ENCODE measurements around the gene ZBTB18.

DNA sequence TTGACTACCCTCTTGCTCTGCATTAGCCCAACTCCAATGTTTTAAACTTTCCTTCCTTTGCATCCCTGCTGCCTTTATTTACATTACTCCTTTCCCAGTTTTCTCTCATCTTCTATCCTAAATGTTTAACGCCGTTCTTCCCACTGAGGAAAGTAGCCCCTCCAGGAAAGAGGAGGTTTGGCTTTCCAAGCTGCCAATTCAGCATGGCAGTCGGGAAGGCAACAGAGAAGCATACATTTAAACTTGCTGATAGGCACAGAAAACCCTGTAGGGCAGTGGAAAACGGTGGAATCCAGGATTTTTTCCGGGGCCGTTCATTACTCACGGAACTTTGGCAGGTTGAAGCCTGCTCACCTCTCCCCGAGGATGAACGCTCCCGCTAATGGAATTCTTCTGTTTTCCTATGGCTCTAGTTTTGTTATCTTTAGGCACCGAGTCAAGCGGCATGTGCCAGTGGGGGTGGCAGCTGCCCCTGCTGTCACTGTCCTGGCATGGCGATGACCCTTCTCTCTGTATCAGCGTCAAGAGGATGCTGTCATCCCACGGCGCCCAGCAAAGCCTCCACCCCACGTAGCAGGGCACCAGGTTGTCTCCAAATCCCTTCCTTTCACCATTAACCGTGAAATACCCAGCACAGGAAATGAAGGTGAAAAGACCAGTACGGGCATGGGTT, 48.3 kb downstream of the ZBTB18 start:
- no peak for TF ChIP-seq EP300 (IDR thresholded peaks at IDR 0.05)
- TF ChIP-seq, protein P1, sequence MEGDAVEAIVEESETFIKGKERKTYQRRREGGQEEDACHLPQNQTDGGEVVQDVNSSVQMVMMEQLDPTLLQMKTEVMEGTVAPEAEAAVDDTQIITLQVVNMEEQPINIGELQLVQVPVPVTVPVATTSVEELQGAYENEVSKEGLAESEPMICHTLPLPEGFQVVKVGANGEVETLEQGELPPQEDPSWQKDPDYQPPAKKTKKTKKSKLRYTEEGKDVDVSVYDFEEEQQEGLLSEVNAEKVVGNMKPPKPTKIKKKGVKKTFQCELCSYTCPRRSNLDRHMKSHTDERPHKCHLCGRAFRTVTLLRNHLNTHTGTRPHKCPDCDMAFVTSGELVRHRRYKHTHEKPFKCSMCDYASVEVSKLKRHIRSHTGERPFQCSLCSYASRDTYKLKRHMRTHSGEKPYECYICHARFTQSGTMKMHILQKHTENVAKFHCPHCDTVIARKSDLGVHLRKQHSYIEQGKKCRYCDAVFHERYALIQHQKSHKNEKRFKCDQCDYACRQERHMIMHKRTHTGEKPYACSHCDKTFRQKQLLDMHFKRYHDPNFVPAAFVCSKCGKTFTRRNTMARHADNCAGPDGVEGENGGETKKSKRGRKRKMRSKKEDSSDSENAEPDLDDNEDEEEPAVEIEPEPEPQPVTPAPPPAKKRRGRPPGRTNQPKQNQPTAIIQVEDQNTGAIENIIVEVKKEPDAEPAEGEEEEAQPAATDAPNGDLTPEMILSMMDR (IDR thresholded peaks at IDR 0.05) = no peak
- no peak for TF ChIP-seq POLR2A (IDR thresholded peaks at IDR 0.05)

Data from upper lobe of left lung (tissue), 4 donors.